Panc1 (cell line): ENCODE results near the gene AGAP1. TPM values are rescaled to one million over a fixed set of nuclear protein-coding genes. Genes with fewer than 3 reads are reported as not detected.

Experiments
- ATAC-seq: fragments of 200-7000 bp; cut with Tn5 transposase; 2 replicates; pipeline ENCODE4 v1.9.1; 2020; ENCODE audit warnings: mild to moderate bottlenecking, moderate library complexity
- BruUV-seq: library from RNA; stranded (reverse); fragments of 400-500 nt; replicated peaks from 2 replicates; lab custom pipeline; 2021; lab: Mats Ljungman, UMichigan
- CTCF ChIA-PET: fragments of 300-600 bp; sonication (Branson Sonifier 250); formaldehyde crosslinking; loops from one replicate; lab custom pipeline; 2022; ENCODE audit warnings: antibody characterized with exemption; lab: Charles Lee
- POLR2A ChIA-PET: fragments of 300-600 bp; sonication (Branson Sonifier 250); formaldehyde crosslinking; loops from one replicate; lab custom pipeline; 2022; ENCODE audit warnings: antibody characterized with exemption; lab: Charles Lee
- DNase-seq: peaks from one replicate; pipeline ENCODE4 v3.0.0-alpha.2; 2010; ENCODE audit warnings: low read depth, low spot score
- H3K27ac ChIP-seq: 2 replicates; pipeline ENCODE4 v1.5.1; 2011; ENCODE audit warnings: mild to moderate bottlenecking, low read length, inconsistent platforms
- H3K27me3 ChIP-seq: fragments of 200-500 bp; sonication (Bioruptor generic); 2 replicates; pipeline ENCODE4 v1.6.0; 2014; ENCODE audit warnings: low read length, inconsistent platforms; ENCODE audit not compliant: control insufficient read depth, insufficient read depth
- H3K36me3 ChIP-seq: fragments of 200-500 bp; sonication (Bioruptor generic); 2 replicates; pipeline ENCODE4 v1.5.1; 2014; ENCODE audit warnings: inconsistent platforms, mild to moderate bottlenecking, low read length, moderate library complexity; ENCODE audit not compliant: control insufficient read depth, insufficient read depth
- H3K4me1 ChIP-seq: 2 replicates; pipeline ENCODE4 v1.5.1; 2011; ENCODE audit warnings: inconsistent platforms, mild to moderate bottlenecking, low read length, moderate library complexity; ENCODE audit not compliant: control insufficient read depth, insufficient read depth
- H3K4me3 ChIP-seq, 2 experiments: 2 replicates each; pipeline ENCODE4 v1.5.1; 2011 to 2012; ENCODE audit warnings: low read depth in 2 of 2, low read length in 2 of 2, mild to moderate bottlenecking in 2 of 2, inconsistent platforms in 1 of 2, moderate library complexity in 1 of 2
- H3K9me3 ChIP-seq: fragments of 200-500 bp; sonication (Bioruptor generic); 2 replicates; pipeline ENCODE4 v1.5.1; 2014; ENCODE audit warnings: low read depth, mild to moderate bottlenecking, inconsistent platforms, low read length, moderate library complexity; ENCODE audit not compliant: control insufficient read depth, insufficient read depth
- CTCF ChIP-seq: fragments of 450-650 bp; IDR thresholded peaks from 2 replicates; pipeline ENCODE4 v1.5.1; 2017; ENCODE audit warnings: mild to moderate bottlenecking
- POLR2AphosphoS5 ChIP-seq: IDR thresholded peaks from 2 replicates; pipeline ENCODE4 v1.6.1; 2012; ENCODE audit warnings: mild to moderate bottlenecking, low read depth, low read length, moderate library complexity
- REST ChIP-seq, 2 experiments: IDR thresholded peaks; 2 replicates each; pipeline ENCODE4 v1.6.1; 2011 to 2012; ENCODE audit warnings: low read depth in 2 of 2, control low read depth in 1 of 2, low read length in 1 of 2, mild to moderate bottlenecking in 1 of 2, moderate library complexity in 1 of 2; ENCODE audit not compliant: insufficient read depth in 1 of 2
- SIN3A ChIP-seq: IDR thresholded peaks from 2 replicates; pipeline ENCODE4 v1.6.1; 2012; ENCODE audit warnings: low read depth, mild to moderate bottlenecking, low read length, moderate library complexity, borderline replicate concordance; ENCODE audit not compliant: insufficient read depth
- TCF7L2 ChIP-seq: IDR thresholded peaks from 2 replicates; pipeline ENCODE4 v1.6.1; 2011; ENCODE audit warnings: mild to moderate bottlenecking, low read depth, low read length, inconsistent platforms
- in situ Hi-C: cut with HindIII; loops from 2 replicates; pipeline ENCODE4 v1.10.0; 2016; ENCODE audit warnings: low sequenced_read_pairs, low pct_unique_long_range_greater_than_20kb
- intact Hi-C: fragments of 100-400 bp; cut with micrococcal nuclease; formaldehyde crosslinking; loops from one replicate; pipeline ENCODE4 v1.10.0; 2022; ENCODE audit not compliant: unreplicated experiment
- total RNA-seq: library from RNA; stranded (reverse); gene quantifications from one replicate; pipeline ENCODE4 v1.2.1, GENCODE V29; 2021; ENCODE audit not compliant: unreplicated experiment

Gene AGAP1
- total RNA-seq, 1 experiment from 2014 or later = 38.9 TPM

DNA sequence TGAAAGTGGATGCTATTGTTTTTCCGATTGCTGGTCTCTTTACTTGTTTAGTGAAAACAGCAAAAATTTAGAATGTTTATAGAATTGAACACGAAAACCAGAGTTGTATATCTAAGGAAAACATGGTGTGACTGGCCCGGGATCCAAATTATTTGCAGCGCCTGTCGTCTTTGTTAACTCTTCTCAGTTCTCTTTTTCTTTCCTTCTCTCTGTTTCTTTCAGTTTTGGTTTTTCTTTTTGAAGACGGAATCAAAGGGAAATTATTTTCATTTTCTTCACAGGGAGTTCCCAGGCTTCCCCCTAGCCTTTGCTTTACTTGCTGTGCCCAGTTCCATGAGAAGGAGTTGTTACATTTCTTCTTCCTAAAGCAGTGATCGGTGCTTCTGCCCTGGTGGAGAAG is 76.0 kb downstream of the AGAP1 start:
- H3K4me3 ChIP-seq = no peak overlapping the region
- no TSS peak for BruUV-seq
- no peak for TF ChIP-seq CTCF
- TF ChIP-seq TCF7L2 = no peak
- TF ChIP-seq SIN3A = no peak
- no peak for TF ChIP-seq POLR2AphosphoS5
- ChIA-PET CTCF (no interaction called here), POLR2A (no interaction called here)
- no peak for ATAC-seq
- no peaks in the 10 kb centered on the region for H3K27me3 ChIP-seq
- no peak for DNase-seq
- no peak overlapping the region; the same call in 1 of the 2 replicates for H3K27ac ChIP-seq
- peaks cover 3% of the 10 kb centered on the region; the same call in 1 of the 2 replicates for H3K9me3 ChIP-seq
- intact Hi-C loops (no loop called here), in situ Hi-C loops (no loop called here)
- peaks cover 8% of the 10 kb centered on the region; the same call in 1 of the 2 replicates for H3K4me1 ChIP-seq
- H3K36me3 ChIP-seq = no peaks in the 10 kb centered on the region

DNA sequence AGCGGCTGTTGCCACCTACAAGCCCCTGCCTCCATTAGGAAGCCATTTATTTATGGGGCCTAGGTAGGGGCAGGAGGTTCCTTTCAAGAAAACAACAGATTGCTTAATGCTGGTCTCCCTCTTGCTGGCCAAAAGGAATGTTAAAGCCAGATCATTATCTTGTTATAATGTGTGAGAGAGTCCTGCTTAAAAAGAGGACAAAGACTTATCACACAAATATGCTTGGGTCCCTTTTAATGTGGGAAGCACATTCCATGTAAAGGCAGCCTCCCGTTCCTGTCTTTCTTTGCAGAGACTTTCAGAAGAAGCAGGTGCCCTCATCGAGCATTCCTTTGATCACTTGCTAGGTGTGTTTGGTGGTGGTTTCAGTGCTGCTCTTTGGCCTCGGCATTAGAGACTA is 76.4 kb downstream of the AGAP1 start:
- BruUV-seq = no TSS peak
- intact Hi-C loops = no loop called here
- TF ChIP-seq CTCF (no peak), REST (IDR thresholded peaks at IDR 0.05; ENCODE audit: insufficient read depth in 1 of 2, low read depth in 2 of 2, low read length in 1 of 2) (no peak), SIN3A (no peak), TCF7L2 (no peak), POLR2AphosphoS5 (no peak)

More for the DNA sequence above, 76.4 kb downstream of the AGAP1 start:
- ChIA-PET POLR2A (no interaction called here), CTCF (no interaction called here)
- Histone ChIP-seq H3K4me1 (peaks cover 8% of the 10 kb centered on the region; the same call in 1 of the 2 replicates), H3K36me3 (no peaks in the 10 kb centered on the region), H3K27ac (no peak overlapping the region; the same call in 1 of the 2 replicates), H3K9me3 (peaks cover 3% of the 10 kb centered on the region; the same call in 1 of the 2 replicates), H3K4me3 (no peak overlapping the region), H3K27me3 (no peaks in the 10 kb centered on the region)
- ATAC-seq = no peak
- in situ Hi-C loops = no loop called here
- no peak for DNase-seq
